ENCODE data around the gene WDFY4. TPM values are rescaled to one million over a fixed set of nuclear protein-coding genes. Genes with fewer than 3 reads are reported as not detected.

WDFY4 gene
- total RNA-seq, 1 experiment from 2014 or later = 0.23 TPM

DNA sequence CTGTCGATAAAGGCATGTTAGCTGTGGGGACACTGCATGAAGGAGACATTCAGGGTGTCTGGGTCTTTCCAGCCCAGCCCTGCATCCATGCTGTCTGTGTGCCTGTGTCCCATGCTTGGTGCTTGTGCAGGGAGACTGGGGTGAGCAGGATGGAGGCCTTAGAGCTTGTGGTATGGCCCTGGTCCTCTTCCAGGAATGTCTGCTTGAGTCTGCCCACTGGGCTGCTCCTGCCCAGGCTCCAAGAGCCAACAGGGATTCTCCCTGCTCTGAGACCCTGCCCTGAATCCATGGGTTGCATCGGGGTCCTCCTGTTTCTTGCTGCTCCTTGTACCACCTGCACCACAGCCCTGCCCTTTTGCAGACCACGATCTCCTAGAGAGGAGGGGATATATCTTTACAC lies 48.4 kb upstream of the WDFY4 start:
- Histone ChIP-seq H3K36me3 (ENCODE audit: control insufficient read depth, insufficient read depth, low read length) (no peaks in the 10 kb centered on the region), H3K9me3 (ENCODE audit: control insufficient read depth, insufficient read depth, low read depth, low read length) (peaks cover 14% of the 10 kb centered on the region; the same call in 1 of the 2 replicates), H3K27ac (ENCODE audit: low read length) (no peak overlapping the region), H3K4me1 (ENCODE audit: control insufficient read depth, insufficient read depth, low read length) (no peaks in the 10 kb centered on the region), H3K27me3 (ENCODE audit: control insufficient read depth, insufficient read depth, low read length) (peaks cover 3% of the 10 kb centered on the region; the same call in 1 of the 2 replicates), H3K4me3 (ENCODE audit: low read depth in 2 of 2, low read length in 2 of 2) (no peak overlapping the region)
- ATAC-seq = no peak
- ChIA-PET CTCF (no interaction called here), POLR2A (no interaction called here)
- intact Hi-C loops (cut with micrococcal nuclease; ENCODE audit: unreplicated experiment) = no loop called here
- no TSS peak for BruUV-seq (replicated peaks)
- TF ChIP-seq CTCF (IDR thresholded peaks at IDR 0.05) (no peak), TCF7L2 (IDR thresholded peaks at IDR 0.05; ENCODE audit: low read depth, low read length) (no peak), SIN3A (IDR thresholded peaks at IDR 0.05; ENCODE audit: borderline replicate concordance, insufficient read depth, low read depth, low read length) (no peak), POLR2AphosphoS5 (IDR thresholded peaks at IDR 0.05; ENCODE audit: low read depth, low read length) (no peak)
- TF ChIP-seq, protein P1, sequence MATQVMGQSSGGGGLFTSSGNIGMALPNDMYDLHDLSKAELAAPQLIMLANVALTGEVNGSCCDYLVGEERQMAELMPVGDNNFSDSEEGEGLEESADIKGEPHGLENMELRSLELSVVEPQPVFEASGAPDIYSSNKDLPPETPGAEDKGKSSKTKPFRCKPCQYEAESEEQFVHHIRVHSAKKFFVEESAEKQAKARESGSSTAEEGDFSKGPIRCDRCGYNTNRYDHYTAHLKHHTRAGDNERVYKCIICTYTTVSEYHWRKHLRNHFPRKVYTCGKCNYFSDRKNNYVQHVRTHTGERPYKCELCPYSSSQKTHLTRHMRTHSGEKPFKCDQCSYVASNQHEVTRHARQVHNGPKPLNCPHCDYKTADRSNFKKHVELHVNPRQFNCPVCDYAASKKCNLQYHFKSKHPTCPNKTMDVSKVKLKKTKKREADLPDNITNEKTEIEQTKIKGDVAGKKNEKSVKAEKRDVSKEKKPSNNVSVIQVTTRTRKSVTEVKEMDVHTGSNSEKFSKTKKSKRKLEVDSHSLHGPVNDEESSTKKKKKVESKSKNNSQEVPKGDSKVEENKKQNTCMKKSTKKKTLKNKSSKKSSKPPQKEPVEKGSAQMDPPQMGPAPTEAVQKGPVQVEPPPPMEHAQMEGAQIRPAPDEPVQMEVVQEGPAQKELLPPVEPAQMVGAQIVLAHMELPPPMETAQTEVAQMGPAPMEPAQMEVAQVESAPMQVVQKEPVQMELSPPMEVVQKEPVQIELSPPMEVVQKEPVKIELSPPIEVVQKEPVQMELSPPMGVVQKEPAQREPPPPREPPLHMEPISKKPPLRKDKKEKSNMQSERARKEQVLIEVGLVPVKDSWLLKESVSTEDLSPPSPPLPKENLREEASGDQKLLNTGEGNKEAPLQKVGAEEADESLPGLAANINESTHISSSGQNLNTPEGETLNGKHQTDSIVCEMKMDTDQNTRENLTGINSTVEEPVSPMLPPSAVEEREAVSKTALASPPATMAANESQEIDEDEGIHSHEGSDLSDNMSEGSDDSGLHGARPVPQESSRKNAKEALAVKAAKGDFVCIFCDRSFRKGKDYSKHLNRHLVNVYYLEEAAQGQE (IDR thresholded peaks at IDR 0.05; ENCODE audit: insufficient read depth in 1 of 2, low read depth in 2 of 2, low read length in 1 of 2) = no peak
- in situ Hi-C loops (cut with HindIII; ENCODE audit: low pct_unique_long_range_greater_than_20kb, low sequenced_read_pairs) = no loop called here
- DNase-seq (ENCODE audit: low read depth, low spot score) = no peak

GRCh38 chr10:48636901-48637300 lies 47.8 kb upstream of the WDFY4 start:
- Histone ChIP-seq H3K4me3 (ENCODE audit: low read depth in 2 of 2, low read length in 2 of 2) (no peak overlapping the region), H3K27ac (ENCODE audit: low read length) (no peak overlapping the region), H3K9me3 (ENCODE audit: control insufficient read depth, insufficient read depth, low read depth, low read length) (peaks cover 15% of the 10 kb centered on the region; the same call in 1 of the 2 replicates), H3K27me3 (ENCODE audit: control insufficient read depth, insufficient read depth, low read length) (peaks cover 3% of the 10 kb centered on the region; the same call in 1 of the 2 replicates), H3K4me1 (ENCODE audit: control insufficient read depth, insufficient read depth, low read length) (no peaks in the 10 kb centered on the region), H3K36me3 (ENCODE audit: control insufficient read depth, insufficient read depth, low read length) (no peaks in the 10 kb centered on the region)
- TF ChIP-seq POLR2AphosphoS5 (IDR thresholded peaks at IDR 0.05; ENCODE audit: low read depth, low read length) (no peak), SIN3A (IDR thresholded peaks at IDR 0.05; ENCODE audit: borderline replicate concordance, insufficient read depth, low read depth, low read length) (no peak)
- ATAC-seq (no peak), DNase-seq (ENCODE audit: low read depth, low spot score) (no peak)
- no TSS peak for BruUV-seq (replicated peaks)
- in situ Hi-C loops (cut with HindIII; ENCODE audit: low pct_unique_long_range_greater_than_20kb, low sequenced_read_pairs) (no loop called here), intact Hi-C loops (cut with micrococcal nuclease; ENCODE audit: unreplicated experiment) (no loop called here)
- ChIA-PET CTCF (no interaction called here), POLR2A (no interaction called here)

- CTCF ChIA-PET = no interaction called here
- Histone ChIP-seq H3K9me3 (ENCODE audit: control insufficient read depth, insufficient read depth, low read depth, low read length) (peaks cover 15% of the 10 kb centered on the region; the same call in 1 of the 2 replicates), H3K4me3 (ENCODE audit: low read depth in 2 of 2, low read length in 2 of 2) (no peak overlapping the region), H3K4me1 (ENCODE audit: control insufficient read depth, insufficient read depth, low read length) (no peaks in the 10 kb centered on the region), H3K27ac (ENCODE audit: low read length) (no peak overlapping the region), H3K27me3 (ENCODE audit: control insufficient read depth, insufficient read depth, low read length) (peaks cover 3% of the 10 kb centered on the region; the same call in 1 of the 2 replicates), H3K36me3 (ENCODE audit: control insufficient read depth, insufficient read depth, low read length) (no peaks in the 10 kb centered on the region)
- TF ChIP-seq, protein P1 (IDR thresholded peaks at IDR 0.05; ENCODE audit: insufficient read depth in 1 of 2, low read depth in 2 of 2, low read length in 1 of 2) = no peak
- TF ChIP-seq CTCF (IDR thresholded peaks at IDR 0.05) = no peak
- no peak for TF ChIP-seq POLR2AphosphoS5 (IDR thresholded peaks at IDR 0.05; ENCODE audit: low read depth, low read length)
- no peak for TF ChIP-seq SIN3A (IDR thresholded peaks at IDR 0.05; ENCODE audit: borderline replicate concordance, insufficient read depth, low read depth, low read length)
- no TSS peak for BruUV-seq (replicated peaks)
- DNase-seq (ENCODE audit: low read depth, low spot score) = no peak
- ATAC-seq = no peak
- POLR2A ChIA-PET = no interaction called here
- in situ Hi-C loops (cut with HindIII; ENCODE audit: low pct_unique_long_range_greater_than_20kb, low sequenced_read_pairs) (no loop called here), intact Hi-C loops (cut with micrococcal nuclease; ENCODE audit: unreplicated experiment) (no loop called here)
Observed at GRCh38 chr10:48638158-48638557, 46.5 kb upstream of the WDFY4 start.
